CD4-positive, alpha-beta T cell treated with Interleukin-17A for 1 hour (primary cell): ENCODE data around the gene GCNT2.
"Not testable (repeated sequence)": the region's sequence is repeated elsewhere in the genome, so short reads cannot be mapped to it uniquely, and the experiment has no call there.

Source experiments
- DNase-seq: peaks from one replicate; pipeline ENCODE4 v3.0.0-alpha.2; 2020

GCNT2 gene

DNA sequence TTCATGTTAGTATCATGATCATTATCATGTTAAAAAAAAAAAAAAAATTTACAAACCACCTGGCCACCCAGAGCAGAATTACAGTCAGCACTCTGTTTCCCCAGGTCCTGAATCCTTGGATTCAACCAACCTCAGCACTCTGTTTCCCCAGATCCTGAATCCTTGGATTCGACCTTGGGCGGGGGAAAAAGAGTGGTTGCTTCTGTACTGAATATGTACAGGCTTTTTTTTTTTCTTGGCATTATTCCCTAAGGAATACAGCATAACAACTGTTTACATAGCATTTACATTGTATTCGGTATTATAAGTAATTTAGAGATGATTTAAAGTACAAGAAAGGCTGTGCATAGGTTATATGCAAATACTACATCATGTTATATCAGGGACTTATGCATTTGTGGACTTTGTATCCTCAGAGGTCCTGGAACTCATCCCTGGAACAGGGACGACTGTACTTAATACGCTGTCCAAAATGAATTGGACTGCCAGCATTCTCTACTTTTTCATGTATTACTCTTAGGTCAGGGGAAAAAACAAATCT, 31.2 kb downstream of the GCNT2 start:
- DNase-seq: no peak

DNA sequence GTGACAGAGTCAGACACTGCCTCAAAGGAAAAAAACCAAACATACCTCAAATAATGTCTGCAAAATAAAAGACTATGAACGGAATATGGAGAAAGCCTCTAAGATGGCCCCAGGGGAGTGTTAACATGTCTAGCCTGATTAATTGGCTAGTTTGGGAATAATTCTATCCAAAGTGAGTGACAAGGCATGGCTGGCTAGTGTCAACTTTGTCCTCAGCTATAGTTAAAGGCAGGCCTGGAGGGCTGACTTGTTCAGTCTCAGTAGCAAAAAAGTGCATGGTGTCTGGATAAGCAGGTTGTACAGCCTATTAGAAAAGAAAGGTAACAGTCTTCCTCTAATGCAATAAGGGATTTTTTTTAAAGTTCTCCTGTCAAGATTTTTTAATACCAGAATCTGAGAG, 32.7 kb downstream of the GCNT2 start:
- DNase-seq: no peak

DNA sequence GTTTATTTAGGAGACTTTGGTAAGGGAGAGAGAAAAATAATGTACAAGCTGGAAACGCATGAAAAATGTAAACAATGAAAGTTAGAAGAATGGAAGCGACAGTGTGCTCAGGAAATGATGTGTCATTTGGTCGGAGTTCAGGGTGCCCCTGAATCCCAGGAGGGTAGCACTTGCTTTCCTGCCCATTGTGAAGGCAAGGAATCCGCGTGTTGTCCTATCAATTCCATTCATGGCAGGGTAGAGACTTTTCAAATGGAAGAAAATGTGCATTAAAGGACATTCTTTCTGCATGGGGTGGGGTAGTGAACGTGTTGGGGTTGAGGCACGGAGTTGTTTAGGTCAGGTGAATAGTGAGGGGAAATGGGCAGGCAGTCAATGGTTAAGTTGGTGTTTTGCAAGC, 33.7 kb downstream of the GCNT2 start:
- no peak for DNase-seq

DNA sequence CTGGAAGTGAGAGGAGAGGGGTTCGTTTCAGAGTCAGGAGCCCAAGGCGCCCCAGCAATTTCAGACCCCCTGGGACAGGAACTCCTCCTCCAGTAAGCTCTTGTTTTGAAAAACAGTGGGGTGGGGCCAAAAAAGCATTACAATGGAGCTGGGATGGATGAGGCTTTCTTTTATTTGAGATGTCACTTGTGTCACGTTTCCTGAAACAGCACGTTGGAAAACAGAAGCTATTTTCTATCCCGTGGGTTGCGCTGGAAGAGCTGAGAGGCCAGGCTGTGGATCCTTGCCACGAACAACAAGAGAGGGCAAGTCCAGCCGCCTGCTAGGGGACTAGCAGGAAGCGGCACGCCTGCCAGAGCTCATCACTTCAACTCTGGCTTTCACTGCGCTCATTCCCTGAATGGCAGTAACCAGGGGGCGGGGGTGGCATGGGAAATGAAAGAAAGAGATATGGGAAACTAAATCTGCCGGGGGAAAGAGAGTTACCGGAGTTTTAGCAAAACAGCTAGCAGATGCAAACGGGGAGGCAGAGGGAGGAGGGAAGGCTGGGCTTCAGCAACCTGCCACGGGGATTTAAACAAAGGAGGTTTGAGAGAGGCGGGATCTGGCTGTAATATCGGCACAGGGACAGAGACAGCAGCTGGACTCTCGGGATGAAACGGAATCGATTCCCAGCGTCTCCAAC, 34.6 kb downstream of the GCNT2 start:
- DNase-seq: no peak

DNA sequence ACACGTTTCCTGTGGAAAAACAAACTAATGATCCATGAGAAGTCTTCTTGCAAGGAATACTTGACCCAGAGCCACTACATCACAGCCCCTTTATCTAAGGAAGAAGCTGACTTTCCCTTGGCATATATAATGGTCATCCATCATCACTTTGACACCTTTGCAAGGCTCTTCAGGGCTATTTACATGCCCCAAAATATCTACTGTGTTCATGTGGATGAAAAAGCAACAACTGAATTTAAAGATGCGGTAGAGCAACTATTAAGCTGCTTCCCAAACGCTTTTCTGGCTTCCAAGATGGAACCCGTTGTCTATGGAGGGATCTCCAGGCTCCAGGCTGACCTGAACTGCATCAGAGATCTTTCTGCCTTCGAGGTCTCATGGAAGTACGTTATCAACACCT, 35.4 kb downstream of the GCNT2 start:
- DNase-seq: no peak

DNA sequence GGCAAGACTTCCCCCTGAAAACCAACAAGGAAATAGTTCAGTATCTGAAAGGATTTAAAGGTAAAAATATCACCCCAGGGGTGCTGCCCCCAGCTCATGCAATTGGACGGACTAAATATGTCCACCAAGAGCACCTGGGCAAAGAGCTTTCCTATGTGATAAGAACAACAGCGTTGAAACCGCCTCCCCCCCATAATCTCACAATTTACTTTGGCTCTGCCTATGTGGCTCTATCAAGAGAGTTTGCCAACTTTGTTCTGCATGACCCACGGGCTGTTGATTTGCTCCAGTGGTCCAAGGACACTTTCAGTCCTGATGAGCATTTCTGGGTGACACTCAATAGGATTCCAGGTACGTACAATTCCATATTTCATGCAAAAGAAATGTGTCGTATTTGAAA, 35.8 kb downstream of the GCNT2 start:
- no peak for DNase-seq

DNA sequence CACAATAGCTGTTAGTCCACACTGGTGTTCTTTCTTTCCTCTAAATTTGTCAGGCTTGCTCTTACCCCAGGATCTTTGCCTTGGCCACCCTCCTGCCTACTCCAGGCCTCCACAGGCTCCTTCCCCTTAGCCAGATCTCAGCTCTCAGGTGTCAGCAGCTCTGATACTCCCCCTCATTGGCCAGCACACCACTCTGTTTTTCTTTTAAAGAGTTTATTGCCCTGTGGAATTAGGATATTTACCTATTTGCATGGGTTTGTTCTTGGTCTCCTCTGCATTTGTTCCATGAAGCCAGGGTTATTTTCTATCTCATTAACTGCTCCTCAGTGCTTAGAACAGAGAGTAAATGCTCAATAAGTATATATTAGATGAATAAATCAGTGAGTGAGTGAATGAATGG, 36.8 kb downstream of the GCNT2 start:
- DNase-seq: no peak

DNA sequence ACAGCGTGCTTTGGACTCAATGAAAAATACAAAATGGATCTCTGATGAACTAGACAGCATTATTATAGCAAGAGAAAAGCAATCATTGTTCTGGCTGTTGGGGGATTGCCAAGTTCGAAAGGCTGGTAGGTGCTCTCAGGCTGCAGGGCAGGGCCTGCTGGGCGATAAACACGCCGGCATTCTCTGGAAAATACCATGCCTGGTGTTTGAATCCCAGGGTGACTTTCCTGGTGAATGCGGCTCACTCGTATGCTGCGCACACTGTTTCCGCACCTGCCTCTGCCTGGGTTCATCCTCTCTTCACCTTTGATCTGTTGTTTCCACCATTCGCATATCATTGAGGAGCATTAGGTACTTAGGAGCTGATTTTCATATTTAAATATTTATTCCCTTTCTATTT, 37.4 kb downstream of the GCNT2 start:
- DNase-seq: no peak

DNA sequence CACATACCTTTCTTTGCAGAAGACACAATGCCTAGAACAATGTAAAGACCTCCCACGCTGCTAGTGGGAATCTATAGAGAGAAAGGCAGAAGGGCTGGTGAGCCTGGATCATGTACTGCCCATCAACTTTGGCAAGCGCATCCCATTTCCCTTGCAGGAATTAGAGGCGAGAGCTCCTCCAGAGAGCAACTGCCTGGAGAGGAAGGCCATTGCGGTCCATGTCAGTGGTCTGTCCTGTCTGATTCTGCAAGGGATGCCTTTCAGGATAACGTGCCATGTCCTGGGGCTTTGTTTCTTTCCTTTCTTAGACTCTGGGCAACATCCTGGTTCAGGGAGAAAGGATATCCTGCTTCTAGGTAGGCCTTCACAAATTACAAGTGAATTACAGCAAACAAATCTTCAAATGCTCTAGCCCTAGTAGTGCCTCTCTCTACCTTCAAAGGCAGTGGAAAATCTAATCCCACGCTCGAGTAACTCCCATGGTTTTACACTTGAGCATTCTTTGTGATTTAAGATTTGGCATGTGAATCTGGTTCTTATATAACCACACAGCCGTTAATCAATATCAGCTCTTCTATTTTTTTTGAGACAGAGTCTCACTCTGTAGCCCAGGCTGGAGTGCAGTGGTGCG, 38.5 kb downstream of the GCNT2 start:
- DNase-seq: no peak

DNA sequence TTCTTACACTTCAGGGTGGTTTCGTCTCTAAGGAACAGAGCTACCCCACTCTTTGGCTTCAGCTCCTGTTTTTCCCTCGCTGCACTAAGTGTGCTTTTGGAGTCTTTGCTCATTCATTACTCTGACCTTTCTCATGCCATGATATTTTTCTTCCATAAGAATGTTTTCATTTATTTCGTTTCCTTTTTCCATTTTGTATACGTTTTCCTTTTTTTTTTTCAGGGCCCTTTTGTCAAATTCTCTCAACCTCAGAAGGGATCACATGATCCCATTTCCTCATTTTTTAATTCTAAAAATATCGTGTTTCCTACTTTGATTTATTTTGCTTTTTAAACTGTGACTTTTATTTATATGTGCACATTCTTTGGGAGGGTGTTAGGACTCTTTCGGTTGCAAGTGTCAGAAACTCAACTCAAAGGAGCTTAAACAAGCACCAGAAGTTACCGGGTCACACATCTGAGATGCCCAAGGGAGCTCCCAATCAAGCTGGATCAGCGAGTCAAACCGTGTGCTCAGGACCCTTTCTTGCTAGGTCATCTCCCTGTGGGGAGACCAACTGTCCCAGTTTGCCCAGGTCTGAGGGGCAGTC, 40.6 kb downstream of the GCNT2 start:
- DNase-seq: no peak

DNA sequence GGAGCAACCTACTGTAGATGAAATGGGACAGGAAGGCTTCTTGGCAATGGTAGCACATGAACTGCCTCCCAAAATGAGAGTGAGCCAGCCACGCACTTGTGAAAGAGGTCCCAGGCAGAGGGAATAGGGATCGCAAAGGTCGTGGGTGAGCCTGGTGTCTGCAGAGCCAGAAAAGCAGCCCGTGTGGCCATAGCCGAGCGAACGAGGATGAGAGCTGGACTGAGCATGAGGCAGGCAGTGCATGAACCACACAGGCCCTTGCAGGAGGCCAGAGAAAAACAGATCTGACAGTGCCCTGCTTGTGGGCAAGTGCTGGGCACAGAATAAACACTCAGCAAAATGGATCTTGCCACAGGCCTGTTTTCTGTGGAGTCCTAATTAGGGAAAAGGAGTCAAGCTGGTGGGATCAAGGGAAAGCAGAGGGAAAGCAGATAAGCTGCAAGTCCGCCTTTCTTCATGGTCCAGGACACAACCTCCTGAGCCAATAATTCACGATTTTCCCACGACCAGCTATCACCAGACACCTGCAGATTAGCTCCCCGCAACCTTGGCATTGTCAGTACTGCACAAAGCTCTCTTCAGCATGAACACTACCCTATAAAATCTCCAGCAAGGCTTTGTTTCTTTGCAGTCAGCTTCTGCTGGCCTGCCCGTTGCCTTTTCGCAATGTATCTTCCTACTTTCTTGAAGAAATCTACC, 44.0 kb downstream of the GCNT2 start:
- no peak for DNase-seq

DNA sequence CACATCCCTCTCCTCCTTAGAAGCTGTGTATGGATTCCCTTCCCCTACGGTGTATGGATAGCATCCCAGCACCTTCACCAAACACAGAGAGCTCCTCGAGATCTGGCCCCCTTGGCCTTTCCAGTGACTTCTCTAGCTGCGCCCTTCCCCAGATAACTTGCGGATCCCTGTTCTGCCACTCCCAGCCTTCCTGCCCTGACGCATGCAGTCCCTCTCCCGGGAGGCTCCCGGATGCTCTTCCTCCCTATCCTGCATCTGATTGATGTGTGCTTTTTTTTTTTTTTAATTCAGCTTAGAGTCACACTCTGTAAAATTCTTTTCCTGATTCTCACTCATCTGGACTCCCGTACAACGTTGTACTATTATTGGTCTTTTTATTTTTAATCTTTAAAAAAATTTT, 44.8 kb downstream of the GCNT2 start:
- no peak for DNase-seq

DNA sequence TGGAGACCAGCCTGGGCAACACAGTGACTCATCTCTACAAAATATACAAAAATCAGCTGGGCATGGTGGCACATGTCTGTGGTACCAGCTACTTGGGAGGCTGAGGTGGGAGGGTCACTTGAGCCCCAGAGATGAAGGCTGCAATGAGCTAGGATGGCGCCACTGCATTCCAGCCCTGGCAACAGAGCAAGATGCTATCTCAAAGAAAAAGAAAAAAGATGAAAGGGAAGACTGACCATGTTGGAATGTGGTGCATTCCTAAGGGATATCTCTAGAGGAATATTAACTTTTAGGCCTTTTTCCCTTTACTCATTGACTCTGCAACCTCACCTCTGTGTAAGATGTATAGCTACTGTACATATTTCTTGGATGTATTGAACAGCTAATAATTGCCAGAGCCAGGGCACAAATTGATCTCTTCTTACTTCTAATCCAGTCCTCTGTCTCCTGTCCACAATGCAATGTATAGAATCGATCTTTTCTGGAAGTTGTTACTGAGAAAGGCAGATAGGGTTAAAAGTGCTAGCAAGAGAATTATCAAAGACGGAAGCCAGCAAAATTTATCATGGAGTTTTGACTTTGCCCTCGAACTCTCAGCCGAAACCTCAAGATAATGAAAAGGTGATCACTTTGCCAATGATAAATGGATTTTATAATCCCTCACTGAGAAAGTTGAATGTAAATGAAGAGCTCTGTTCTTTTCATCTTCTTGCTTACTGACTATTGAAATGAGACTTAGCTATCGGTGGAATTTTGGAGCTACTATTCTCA, 46.3 kb downstream of the GCNT2 start:
- no peak for DNase-seq

DNA sequence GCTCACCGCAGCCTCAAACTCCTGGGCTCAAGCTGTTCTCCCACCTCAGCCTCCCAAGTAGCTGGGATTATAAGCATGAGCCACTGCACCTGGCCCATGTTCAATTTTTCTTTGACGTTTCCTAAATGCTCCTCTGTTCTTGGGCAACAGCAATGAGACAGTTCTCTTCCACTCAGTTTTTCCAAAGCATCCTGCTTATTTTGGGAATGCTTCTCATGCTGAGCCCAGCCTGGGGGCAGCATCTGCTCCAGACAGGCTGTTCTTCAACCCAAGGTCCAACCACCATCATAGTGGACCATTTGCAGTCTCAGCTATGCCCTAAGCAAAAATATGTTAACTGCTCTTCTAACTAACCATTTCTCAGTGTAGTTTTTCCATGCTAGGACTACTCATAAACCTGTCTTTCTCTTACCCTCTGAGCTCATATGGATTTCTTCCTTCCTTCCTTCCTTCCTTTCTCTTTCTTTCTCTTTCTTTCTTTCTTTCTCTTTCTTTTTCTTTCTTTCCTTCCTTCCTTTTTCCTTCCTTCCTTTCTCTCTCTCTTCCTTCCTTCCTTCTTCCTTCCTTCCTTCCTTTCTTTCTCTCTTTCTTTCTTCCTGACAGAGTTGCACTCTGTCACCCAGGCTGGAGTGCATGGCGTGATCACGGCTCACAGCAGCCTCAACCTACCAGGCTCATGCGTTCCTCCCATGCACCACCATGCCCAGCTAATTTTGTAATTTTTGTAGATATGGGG, 48.4 kb downstream of the GCNT2 start:
- no peak for DNase-seq

DNA sequence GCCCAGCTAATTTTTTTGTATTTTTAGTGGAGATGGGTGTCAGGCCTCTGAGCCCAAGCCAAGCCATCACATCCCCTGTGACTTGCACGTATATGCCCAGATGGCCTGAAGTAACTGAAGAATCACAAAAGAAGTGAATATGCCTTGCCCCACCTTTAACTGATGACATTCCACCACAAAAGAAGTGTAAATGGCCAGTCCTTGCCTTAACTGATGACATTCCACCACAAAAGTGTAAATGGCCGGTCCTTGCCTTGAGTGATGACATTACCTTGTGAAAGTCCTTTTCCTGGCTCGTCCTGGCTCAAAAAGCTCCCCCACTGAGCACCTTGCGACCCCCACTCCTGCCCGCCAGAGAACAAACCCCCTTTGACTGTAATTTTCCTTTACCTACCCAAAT, 54.4 kb downstream of the GCNT2 start:
- DNase-seq: not testable (repeated sequence)

DNA sequence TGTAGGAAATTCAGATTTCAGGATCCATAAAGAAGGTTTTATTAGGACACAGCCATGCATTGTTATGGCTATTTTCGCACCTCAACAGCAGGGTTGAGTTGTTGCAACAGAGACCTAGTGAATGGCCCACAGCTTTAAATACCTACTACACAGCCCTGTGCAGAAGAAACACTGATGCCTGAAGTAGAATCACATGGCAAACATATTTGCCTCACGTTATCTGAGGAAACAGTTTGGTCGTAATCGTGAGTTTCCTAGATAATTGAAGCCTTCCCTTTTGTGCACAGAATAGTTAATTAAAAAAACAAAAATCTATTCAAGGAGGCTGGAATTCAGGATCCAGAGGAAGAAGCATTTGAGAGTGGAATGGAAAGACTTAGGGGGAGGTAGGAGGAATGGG, 55.1 kb downstream of the GCNT2 start:
- no peak for DNase-seq

DNA sequence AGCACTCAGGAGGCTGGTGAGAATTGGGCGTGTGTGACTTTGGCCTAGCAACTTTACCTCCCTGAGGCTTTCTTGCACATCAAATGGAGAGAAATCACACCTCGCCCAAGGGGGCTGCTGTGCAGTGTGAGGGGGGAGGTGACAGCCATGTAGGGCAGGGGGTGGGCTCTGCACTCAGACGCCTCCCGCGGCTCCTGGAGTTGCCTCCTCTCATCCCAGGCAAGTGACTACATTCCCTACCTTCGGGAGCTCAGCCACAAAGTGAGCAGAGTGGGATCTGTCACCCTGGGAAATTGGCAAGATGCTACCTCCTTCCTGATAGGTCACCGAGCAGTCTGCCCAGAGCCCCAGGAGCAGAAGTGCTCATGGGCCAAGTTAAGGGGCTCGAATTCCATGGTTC, 56.0 kb downstream of the GCNT2 start:
- no peak for DNase-seq

DNA sequence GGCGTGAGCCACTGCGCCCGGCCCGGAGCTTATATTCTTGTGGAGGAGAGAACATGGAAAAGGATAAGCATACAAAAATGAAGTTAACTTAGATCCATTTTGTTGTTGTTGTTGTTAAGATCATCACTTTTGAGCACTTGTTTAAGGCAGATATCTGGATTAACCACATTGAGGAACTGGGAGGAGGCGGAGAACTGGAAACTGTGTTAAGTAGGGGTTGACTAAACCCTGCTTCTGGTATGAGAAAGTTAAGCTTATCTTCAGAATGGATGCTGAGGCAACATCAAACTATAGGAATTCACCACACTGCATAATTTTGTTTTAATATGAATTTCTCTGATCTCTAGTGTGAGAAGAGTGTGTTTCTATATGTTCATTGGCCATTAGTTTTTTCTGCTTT, 57.6 kb downstream of the GCNT2 start:
- DNase-seq: no peak

DNA sequence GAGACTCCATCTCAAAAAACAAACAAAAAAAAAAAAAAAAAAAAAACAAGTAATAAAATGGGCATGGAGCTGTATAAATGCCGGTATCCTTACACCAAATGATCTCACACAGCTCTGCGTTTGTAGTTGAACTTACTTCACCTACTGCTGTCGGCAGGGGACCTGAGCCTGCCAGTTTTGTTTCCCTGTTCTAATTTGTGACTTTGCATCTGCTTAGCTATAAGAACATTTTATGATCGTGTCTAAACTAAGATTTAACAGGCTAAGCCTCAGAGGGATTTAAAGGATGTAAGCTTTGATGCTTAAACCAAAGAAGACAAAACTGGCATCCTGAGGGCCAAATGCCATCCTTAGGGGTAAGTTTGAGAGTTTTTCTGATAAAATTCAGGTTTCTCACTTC, 58.7 kb downstream of the GCNT2 start:
- no peak for DNase-seq

DNA sequence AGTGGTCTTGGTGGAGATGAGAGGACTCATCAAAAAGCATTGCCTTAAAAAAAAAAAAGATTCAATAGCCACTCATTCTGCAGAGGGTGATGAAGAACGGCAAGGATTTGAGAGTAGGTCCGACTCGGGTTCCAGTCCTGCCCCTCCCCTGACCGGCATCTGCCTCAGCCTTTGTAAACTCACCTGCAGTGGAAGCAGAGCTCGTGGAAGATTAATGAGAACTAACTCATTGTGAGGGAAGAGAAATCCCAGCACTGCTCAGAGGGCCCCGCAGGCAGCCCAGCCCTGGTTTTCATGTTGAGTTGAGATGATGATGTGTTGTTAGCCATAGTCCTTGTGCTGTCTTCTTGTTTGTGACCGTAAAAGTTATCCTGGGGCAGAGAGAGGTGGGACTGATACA, 59.4 kb downstream of the GCNT2 start:
- no peak for DNase-seq

DNA sequence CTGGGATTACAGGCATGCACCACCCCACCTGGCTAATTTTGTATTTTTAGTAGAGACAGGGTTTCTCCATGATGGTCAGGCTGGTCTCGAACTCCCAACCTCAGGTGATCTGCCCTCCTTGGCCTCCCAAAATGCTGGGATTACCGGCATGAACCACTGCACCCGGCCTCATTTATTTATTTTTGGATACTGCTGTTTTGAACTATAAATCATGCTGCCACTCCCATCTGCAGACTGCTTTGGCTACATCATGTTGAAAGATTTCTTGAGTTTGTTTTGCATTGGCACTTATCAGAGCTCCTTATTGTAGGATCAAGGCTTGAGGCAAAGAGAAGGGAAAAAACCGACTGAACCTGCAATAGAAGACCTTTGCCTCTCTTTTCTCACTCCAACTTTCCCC, 60.3 kb downstream of the GCNT2 start:
- not testable (repeated sequence) for DNase-seq

DNA sequence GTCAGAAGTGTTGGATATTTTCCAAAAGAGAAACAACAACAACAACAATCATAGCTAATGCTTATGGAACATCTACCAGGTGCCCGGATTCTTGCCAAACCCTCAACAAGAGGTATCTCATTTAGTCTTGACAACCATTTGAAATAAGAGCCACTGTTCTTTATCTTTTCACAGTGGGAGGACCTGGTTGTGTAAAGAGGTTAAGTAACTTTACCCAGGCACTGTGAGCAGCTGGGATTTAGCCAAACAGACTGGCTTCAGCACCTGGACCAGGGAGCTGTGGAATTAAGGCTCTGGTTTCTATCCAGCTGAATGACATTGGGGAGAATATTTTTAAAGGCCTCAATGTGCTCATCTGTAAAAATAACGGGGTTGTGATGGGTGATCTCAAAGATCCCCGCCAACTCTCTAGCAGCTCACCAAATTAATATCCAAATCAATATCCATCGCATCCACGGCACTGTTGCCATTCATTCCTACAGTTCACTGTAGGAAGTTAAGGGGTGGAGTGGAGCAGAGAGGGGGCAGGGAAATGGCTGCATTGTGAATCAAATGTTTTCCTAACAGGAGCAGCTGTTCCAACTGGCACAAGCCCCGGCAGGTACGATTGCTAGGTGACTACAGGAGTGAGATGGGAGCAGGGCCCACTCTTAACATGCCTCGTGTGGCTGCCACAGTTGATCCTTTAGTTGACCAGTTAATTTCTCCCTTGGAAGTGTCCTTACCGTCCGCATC, 61.8 kb downstream of the GCNT2 start:
- no peak for DNase-seq
